ENCODE measurements around the gene TEAD2. TPM values are rescaled to one million over a fixed set of nuclear protein-coding genes. Genes with fewer than 3 reads are reported as not detected.

Gene TEAD2
- total RNA-seq (2022; extraction: Qiagen RNA extraction; ENCODE audit: low read depth), result 13.9 to 21.0 TPM (median 17.2 TPM) in 5 replicates

DNA sequence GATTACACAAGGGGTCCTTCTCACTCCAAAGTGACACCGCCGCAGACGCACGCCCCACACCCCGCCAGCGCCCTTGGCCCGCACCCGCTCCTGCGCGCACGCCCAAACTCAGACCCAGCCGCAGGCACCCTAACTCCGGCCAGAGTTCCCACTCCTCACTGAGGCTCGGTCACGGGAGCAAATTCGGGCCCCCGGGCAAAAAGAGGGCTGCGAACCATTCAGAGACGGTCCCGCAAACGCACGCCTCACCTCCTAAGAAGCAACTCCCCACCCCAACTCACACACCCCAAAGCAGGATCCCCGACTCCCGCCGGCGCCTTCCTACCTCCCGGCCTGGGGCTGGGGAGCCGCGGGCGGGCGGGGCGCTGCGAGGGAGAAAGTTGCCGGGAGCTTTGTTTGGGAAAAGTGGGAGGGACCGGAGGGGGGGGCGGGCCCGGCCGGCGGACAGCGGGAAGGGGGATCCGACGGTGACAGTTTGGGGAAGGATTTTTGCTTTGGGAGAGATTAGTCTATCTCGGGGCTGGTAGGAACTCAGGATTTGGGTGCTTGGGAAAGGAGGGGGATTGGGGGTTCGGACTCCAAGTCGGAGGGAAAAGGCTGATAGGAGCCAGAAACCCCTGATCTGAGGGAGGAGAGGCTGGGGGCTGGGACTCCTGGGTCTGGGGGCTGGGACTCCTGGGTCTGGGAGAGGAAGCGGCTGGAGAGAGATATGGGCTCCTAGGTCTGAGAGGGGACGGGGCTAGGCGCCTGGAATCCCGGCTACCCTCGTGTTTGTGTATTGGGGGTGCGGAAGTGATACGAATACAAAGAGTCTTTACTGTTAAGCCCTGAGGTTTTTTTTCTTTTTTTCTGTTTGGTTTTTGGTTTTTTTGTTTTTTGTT is at the start of gene TEAD2:
TEAD2 (minus strand) TSS at position 369 of the 881 bp plus-strand sequence. CDS start 2,341 bp downstream, outside the sequence.

DNA sequence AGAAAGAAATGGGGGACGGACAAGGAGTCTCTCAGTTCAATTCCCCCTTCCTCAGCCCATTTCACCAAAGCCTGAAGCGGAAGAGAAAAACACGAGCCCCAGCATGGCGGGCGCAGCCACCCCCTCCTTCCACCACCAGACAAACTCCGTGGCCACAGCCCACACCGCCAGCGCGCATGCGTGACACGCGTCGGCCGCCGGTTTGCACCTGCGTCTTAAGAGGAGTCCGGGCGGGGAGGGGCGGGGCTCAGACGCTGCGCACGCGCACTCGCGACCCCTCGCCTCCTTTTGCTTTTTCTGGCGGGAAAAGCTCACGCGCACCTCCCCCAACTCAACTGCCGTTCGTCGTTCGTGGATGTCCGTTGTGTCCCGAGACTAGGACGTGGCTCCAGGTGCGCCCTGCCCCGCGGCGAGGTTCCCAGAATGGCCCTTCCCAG is 25.7 kb upstream of the TEAD2 start, which contains the start of gene KASH5:
KASH5 (plus strand) TSS at position 314 of the 437 bp plus-strand sequence. CDS start 2,635 bp downstream, outside the sequence.

DNA sequence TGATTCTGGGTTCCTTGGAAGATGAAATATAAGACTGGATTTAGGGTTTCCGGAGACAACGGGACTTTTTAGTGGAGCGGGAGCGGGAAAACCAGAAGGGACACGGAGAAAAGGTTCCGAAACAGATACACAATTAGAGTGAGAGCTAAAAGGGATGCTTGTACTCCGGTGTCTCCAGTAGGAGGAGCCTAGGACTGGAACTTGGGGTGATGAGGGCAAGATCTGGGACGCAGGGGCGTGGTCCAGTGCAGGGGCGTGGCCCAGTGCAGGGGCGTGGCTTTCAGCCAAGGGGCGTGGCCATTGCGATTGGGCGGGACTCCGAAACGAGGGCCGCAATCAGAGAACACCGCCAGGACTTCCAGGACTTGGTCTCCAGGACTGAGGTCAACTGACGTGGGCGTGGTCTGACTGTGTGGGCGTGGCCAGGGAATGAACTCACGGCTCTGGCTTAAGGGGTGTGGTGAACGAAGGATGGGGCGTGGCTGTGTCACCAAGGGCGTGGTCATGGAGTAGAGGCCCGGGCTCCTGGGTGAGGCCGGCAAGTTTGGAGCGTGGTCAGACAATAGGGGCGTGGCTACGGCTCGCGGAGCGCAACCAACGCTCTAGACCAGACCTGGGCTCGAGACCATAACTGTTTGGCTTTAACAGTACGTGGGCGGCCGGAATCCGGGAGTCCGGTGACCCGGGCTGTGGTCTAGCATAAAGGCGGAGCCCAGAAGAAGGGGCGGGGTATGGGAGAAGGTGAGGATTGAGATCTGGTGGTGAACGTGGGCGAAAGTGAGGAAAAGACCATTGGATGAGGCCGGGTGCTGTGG is 1.3 kb upstream of the TEAD2 start, which contains the start of gene DKKL1:
DKKL1 (plus strand) TSS at position 610 of the 815 bp plus-strand sequence; CDS start at position 732, 122 bp downstream.

DNA sequence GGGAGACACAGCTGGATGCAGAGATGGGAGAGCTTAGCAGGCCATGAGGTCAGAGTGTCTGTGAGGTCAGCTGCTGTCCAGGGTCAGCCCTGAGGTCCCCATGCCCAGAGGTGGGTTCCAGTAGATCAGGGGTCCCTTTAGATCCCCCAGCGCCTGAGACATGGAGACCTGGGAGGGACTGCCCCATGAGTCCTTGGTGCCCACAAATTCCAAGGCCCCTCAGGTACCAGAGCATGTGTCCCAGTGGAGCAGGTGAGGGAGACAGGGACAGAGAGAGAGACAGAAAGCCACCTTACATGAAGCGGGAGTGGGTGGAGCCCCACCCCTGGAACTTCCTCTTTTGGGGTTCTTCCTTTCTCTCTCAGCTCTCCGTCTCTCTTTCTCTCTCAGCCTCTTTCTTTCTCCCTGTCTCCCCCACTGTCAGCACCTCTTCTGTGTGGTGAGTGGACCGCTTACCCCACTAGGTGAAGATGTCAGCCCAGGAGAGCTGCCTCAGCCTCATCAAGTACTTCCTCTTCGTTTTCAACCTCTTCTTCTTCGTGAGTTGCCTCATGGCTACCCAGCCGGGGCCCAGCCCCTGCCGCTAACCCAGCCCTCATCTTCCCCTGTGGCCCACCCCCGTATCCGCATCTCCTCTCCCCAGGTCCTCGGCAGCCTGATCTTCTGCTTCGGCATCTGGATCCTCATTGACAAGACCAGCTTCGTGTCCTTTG is 27.0 kb downstream of the TEAD2 start, which contains the start of gene CD37:
CD37 (plus strand) TSS at position 336 of the 713 bp plus-strand sequence; CDS start at position 471, 135 bp downstream.

DNA sequence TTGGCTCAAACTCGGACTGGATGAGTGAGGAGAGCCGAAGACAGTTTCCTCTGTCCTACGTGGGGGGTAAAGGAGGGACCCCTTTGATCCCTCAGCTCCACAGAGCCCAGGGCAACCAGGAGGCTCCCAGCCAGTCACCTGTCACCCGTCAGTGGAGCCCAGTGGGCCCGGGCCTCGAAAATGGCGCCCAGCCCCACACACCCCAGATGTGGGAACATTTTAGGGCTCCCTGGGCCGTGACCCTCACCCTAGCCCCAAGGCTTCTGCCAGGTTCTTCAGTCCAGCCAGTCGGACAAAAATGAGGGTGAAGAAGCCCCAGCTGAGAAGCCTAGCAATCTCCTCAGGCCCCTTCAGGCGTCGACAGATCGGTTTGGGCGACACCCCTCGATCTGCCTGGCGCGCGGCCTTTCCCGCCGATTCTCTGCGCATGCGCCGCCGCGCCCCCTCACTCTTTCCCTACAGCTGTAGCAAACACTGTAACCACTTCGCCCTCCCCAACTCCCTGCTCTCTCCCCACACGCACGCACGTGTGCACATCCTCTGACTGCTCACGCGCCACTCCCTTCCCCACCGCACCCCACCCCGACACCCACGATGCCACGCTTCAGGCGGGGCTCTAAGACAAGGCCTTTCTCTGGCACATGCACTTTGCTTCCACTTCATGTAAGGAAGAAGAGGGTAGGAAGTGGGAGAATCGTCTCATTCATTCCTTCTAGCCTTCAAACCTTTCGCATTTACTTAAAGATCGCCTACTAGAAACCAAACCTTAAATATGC is 37.2 kb downstream of the TEAD2 start, which contains the start of gene SLC6A16:
SLC6A16 (minus strand) TSS at position 391 of the 776 bp plus-strand sequence. CDS start 13,844 bp downstream, outside the sequence.

Other genes starting within 250 kb of the TEAD2 start
- gene LIN7B, start 248.0 kb downstream of the TEAD2 start, total RNA-seq (2022; extraction: Qiagen RNA extraction; ENCODE audit: low read depth), result 3.7 to 7.7 TPM (median 5.3 TPM) in 5 replicates
- 0.93 to 3.1 TPM (median 2.2 TPM) in 5 replicates for gene C19orf73, start 243.3 kb downstream of the TEAD2 start, total RNA-seq (2022; extraction: Qiagen RNA extraction; ENCODE audit: low read depth)
- 5.5 to 8.9 TPM (median 7.7 TPM) in 5 replicates for gene PPFIA3, start 242.9 kb downstream of the TEAD2 start, total RNA-seq (2022; extraction: Qiagen RNA extraction; ENCODE audit: low read depth)
- gene HRC, start 207.0 kb downstream of the TEAD2 start, total RNA-seq (2022; extraction: Qiagen RNA extraction; ENCODE audit: low read depth), result not detected in 5 replicates
- 6.4 to 10.4 TPM (median 9.5 TPM) in 5 replicates for gene TRPM4, start 204.6 kb downstream of the TEAD2 start, total RNA-seq (2022; extraction: Qiagen RNA extraction; ENCODE audit: low read depth)
- 0.90 to 1.8 TPM (median 1.3 TPM) in 5 replicates for gene SLC6A16, start 37.2 kb downstream of the TEAD2 start, total RNA-seq (2022; extraction: Qiagen RNA extraction; ENCODE audit: low read depth)
- not detected in 5 replicates for gene CD37, start 27.0 kb downstream of the TEAD2 start, total RNA-seq (2022; extraction: Qiagen RNA extraction; ENCODE audit: low read depth)
- gene DKKL1, start 1.5 kb upstream of the TEAD2 start, total RNA-seq (2022; extraction: Qiagen RNA extraction; ENCODE audit: low read depth), result 0.37 to 1.0 TPM (median 0.48 TPM) in 5 replicates
- 0.10 TPM in 1 of 5 replicates, not detected in the others for gene KASH5, start 25.8 kb upstream of the TEAD2 start, total RNA-seq (2022; extraction: Qiagen RNA extraction; ENCODE audit: low read depth)
- not detected in 5 replicates for gene PTH2, start 61.0 kb upstream of the TEAD2 start, total RNA-seq (2022; extraction: Qiagen RNA extraction; ENCODE audit: low read depth)
- gene GFY, start 63.0 kb upstream of the TEAD2 start, total RNA-seq (2022; extraction: Qiagen RNA extraction; ENCODE audit: low read depth), result 0.12 to 0.28 TPM (median 0.17 TPM) in 4 of 5 replicates, not detected in the other
- 0.39 to 0.73 TPM (median 0.67 TPM) in 5 replicates for gene SLC17A7, start 79.1 kb upstream of the TEAD2 start, total RNA-seq (2022; extraction: Qiagen RNA extraction; ENCODE audit: low read depth)
- gene PIH1D1, start 89.4 kb upstream of the TEAD2 start, total RNA-seq (2022; extraction: Qiagen RNA extraction; ENCODE audit: low read depth), result 88.4 to 93.8 TPM (median 92.6 TPM) in 5 replicates
- 13.6 to 25.0 TPM (median 21.1 TPM) in 5 replicates for gene ALDH16A1, start 90.8 kb upstream of the TEAD2 start, total RNA-seq (2022; extraction: Qiagen RNA extraction; ENCODE audit: low read depth)
- gene FLT3LG, start 111.8 kb upstream of the TEAD2 start, total RNA-seq (2022; extraction: Qiagen RNA extraction; ENCODE audit: low read depth), result 0.90 to 2.2 TPM (median 1.2 TPM) in 5 replicates
- 3,849 to 4,394 TPM (median 4,225 TPM) in 5 replicates for gene RPL13A, start 125.2 kb upstream of the TEAD2 start, total RNA-seq (2022; extraction: Qiagen RNA extraction; ENCODE audit: low read depth)
- gene RPS11, start 134.0 kb upstream of the TEAD2 start, total RNA-seq (2022; extraction: Qiagen RNA extraction; ENCODE audit: low read depth), result 3,786 to 4,498 TPM (median 3,975 TPM) in 5 replicates
- gene FCGRT, start 150.2 kb upstream of the TEAD2 start, total RNA-seq (2022; extraction: Qiagen RNA extraction; ENCODE audit: low read depth), result 23.9 to 33.3 TPM (median 28.1 TPM) in 5 replicates
- 0.78 to 2.8 TPM (median 2.0 TPM) in 5 replicates for gene RCN3, start 165.6 kb upstream of the TEAD2 start, total RNA-seq (2022; extraction: Qiagen RNA extraction; ENCODE audit: low read depth)
- gene NOSIP, start 218.1 kb upstream of the TEAD2 start, total RNA-seq (2022; extraction: Qiagen RNA extraction; ENCODE audit: low read depth), result 80.5 to 105 TPM (median 102 TPM) in 5 replicates
- gene PRRG2, start 218.9 kb upstream of the TEAD2 start, total RNA-seq (2022; extraction: Qiagen RNA extraction; ENCODE audit: low read depth), result 0.66 to 1.5 TPM (median 1.0 TPM) in 5 replicates
- 24.2 to 35.2 TPM (median 31.5 TPM) in 5 replicates for gene PRR12, start 228.8 kb upstream of the TEAD2 start, total RNA-seq (2022; extraction: Qiagen RNA extraction; ENCODE audit: low read depth)